ENCODE data around the gene SPPL2C. TPM values are rescaled to one million over a fixed set of nuclear protein-coding genes. Genes with fewer than 3 reads are reported as not detected.
A peak's percentile ranks its signal among the peaks of the same experiment; 100 is the strongest.

SPPL2C gene
- polyA plus RNA-seq, 1 donor (not counting 4 experiments of a cell fraction or from before 2014, with no cell fraction given), result not detected

GRCh38 chr17:45874151-45874550, 29.5 kb downstream of the SPPL2C start:
- Histone ChIP-seq H3K4me1 (ENCODE audit: control insufficient read depth, extremely low read depth, insufficient read depth, low read length) (no peaks in the 10 kb centered on the region), H3K4me3 (ENCODE audit: control insufficient read depth in 2 of 3, extremely low read depth in 1 of 3, insufficient read depth in 2 of 3, low read depth in 1 of 3, low read length in 3 of 3) (no peak overlapping the region), H3K27ac (ENCODE audit: control insufficient read depth, insufficient read depth, low read length) (no peak overlapping the region), H3K36me3 (ENCODE audit: control insufficient read depth in 2 of 2, extremely low read depth in 1 of 2, insufficient read depth in 2 of 2, low read length in 2 of 2) (no peaks in the 10 kb centered on the region), H3K9me3 (ENCODE audit: control insufficient read depth, low read depth, low read length) (no peaks in the 10 kb centered on the region), H3K79me2 (ENCODE audit: control insufficient read depth, insufficient read depth, low read length) (no peaks in the 10 kb centered on the region), H3K27me3 (ENCODE audit: control insufficient read depth, extremely low read depth, insufficient read depth, low read length) (no peaks in the 10 kb centered on the region), H2AFZ (ENCODE audit: control insufficient read depth, low read length) (no peak overlapping the region), H3K4me2 (ENCODE audit: control insufficient read depth, extremely low read depth, insufficient read depth, low read depth, low read length) (peak overlapping the region; percentile 48), H3K9me1 (ENCODE audit: control insufficient read depth, extremely low read depth, insufficient read depth, low read length) (no peaks in the 10 kb centered on the region), H3K9ac (ENCODE audit: control insufficient read depth, extremely low read depth, insufficient read depth, low read length) (no peak overlapping the region), H4K20me1 (ENCODE audit: control insufficient read depth, extremely low read depth, insufficient read depth, low read length) (no peaks in the 10 kb centered on the region)
- FAIRE-seq (no peak), DNase-seq (ENCODE audit: low read depth, low spot score) (no peak)
- TF ChIP-seq CTCF (optimal IDR thresholded peaks at IDR 0.05 in 1 of 3, IDR thresholded peaks at IDR 0.05 in 1 of 3, conservative IDR thresholded peaks at IDR 0.05 in 1 of 3; ENCODE audit: extremely low read depth in 1 of 3, insufficient read depth in 2 of 3, low read length in 3 of 3), result no peak
- no peak for TF ChIP-seq EZH2 (IDR thresholded peaks at IDR 0.05; ENCODE audit: low read length)
- dilution Hi-C loops (cut with MboI; ENCODE audit: extremely low pct_ligation_motif_present, low sequenced_read_pairs), result loop anchor here (25.0 kb wide), 1 partner anchor 237 kb away; no protein-coding TSS in a partner anchor

- Histone ChIP-seq H2AFZ (ENCODE audit: control insufficient read depth, low read length) (no peak overlapping the region), H4K20me1 (ENCODE audit: control insufficient read depth, extremely low read depth, insufficient read depth, low read length) (no peaks in the 10 kb centered on the region), H3K9me3 (ENCODE audit: control insufficient read depth, low read depth, low read length) (no peaks in the 10 kb centered on the region), H3K4me2 (ENCODE audit: control insufficient read depth, extremely low read depth, insufficient read depth, low read depth, low read length) (no peak overlapping the region), H3K4me1 (ENCODE audit: control insufficient read depth, extremely low read depth, insufficient read depth, low read length) (no peaks in the 10 kb centered on the region), H3K27ac (ENCODE audit: control insufficient read depth, insufficient read depth, low read length) (no peak overlapping the region), H3K9me1 (ENCODE audit: control insufficient read depth, extremely low read depth, insufficient read depth, low read length) (no peaks in the 10 kb centered on the region), H3K36me3 (ENCODE audit: control insufficient read depth in 2 of 2, extremely low read depth in 1 of 2, insufficient read depth in 2 of 2, low read length in 2 of 2) (no peaks in the 10 kb centered on the region), H3K4me3 (ENCODE audit: control insufficient read depth in 2 of 3, extremely low read depth in 1 of 3, insufficient read depth in 2 of 3, low read depth in 1 of 3, low read length in 3 of 3) (no peak overlapping the region), H3K9ac (ENCODE audit: control insufficient read depth, extremely low read depth, insufficient read depth, low read length) (no peak overlapping the region), H3K79me2 (ENCODE audit: control insufficient read depth, insufficient read depth, low read length) (no peaks in the 10 kb centered on the region), H3K27me3 (ENCODE audit: control insufficient read depth, extremely low read depth, insufficient read depth, low read length) (no peaks in the 10 kb centered on the region)
- TF ChIP-seq CTCF (optimal IDR thresholded peaks at IDR 0.05 in 1 of 3, IDR thresholded peaks at IDR 0.05 in 1 of 3, conservative IDR thresholded peaks at IDR 0.05 in 1 of 3; ENCODE audit: extremely low read depth in 1 of 3, insufficient read depth in 2 of 3, low read length in 3 of 3), result no peak
- no peak for TF ChIP-seq EZH2 (IDR thresholded peaks at IDR 0.05; ENCODE audit: low read length)
- DNase-seq (ENCODE audit: low read depth, low spot score) (no peak), FAIRE-seq (no peak)
- dilution Hi-C loops (cut with MboI; ENCODE audit: extremely low pct_ligation_motif_present, low sequenced_read_pairs), result no loop called here
These were observed 31.9 kb downstream of the SPPL2C start for GRCh38 chr17:45876539-45876938.
